ENCODE results near the gene PTPRN2.

GRCh38 chr7:157630301-157630853 is 957.2 kb downstream of the PTPRN2 start:
- TF ChIP-seq EP300 (IDR thresholded peaks at IDR 0.05; ENCODE audit: low read length) (no peak), ZSCAN29 (IDR thresholded peaks at IDR 0.05) (no peak), HMG20A (CRISPR knock-in tag; conservative IDR thresholded peaks at IDR 0.05) (no peak), IFI16 (CRISPR knock-in tag; IDR thresholded peaks at IDR 0.05) (no peak), SRF (CRISPR knock-in tag; IDR thresholded peaks at IDR 0.05) (no peak), ZNF24 (IDR thresholded peaks at IDR 0.05) (no peak), NRF1 (conservative IDR thresholded peaks at IDR 0.05 in 1 of 2, IDR thresholded peaks at IDR 0.05 in 1 of 2) (no peak), MEF2A (IDR thresholded peaks at IDR 0.05; ENCODE audit: control insufficient read depth, low read depth, low read length) (no peak), RNF219 (CRISPR knock-in tag; IDR thresholded peaks at IDR 0.05) (no peak)
